A673 (cell line): ENCODE data around the gene SCRT2. TPM values are rescaled to one million over a fixed set of nuclear protein-coding genes. Genes with fewer than 3 reads are reported as not detected.
"Not testable (repeated sequence)": the region's sequence is repeated elsewhere in the genome, so short reads cannot be mapped to it uniquely, and the experiment has no call there.

Experiments
- BruUV-seq: library from RNA; stranded (reverse); fragments of 400-500 nt; replicated peaks from 2 replicates; lab custom pipeline; 2021; lab: Mats Ljungman, UMichigan
- CTCF ChIA-PET: fragments of 300-600 bp; sonication (Branson Sonifier 250); formaldehyde crosslinking; loops from one replicate; lab custom pipeline; 2022; ENCODE audit warnings: antibody characterized with exemption; lab: Charles Lee
- POLR2A ChIA-PET: fragments of 300-600 bp; sonication (Branson Sonifier 250); formaldehyde crosslinking; loops from one replicate; lab custom pipeline; 2022; ENCODE audit warnings: antibody characterized with exemption; ENCODE audit not compliant: low non-redundant PET; lab: Charles Lee
- DNase-seq: peaks from one replicate; pipeline ENCODE4 v3.0.0-alpha.2; 2015; ENCODE audit warnings: low spot score
- H3K27ac ChIP-seq: fragments of 200-600 bp; sonication (generic); 2 replicates; pipeline ENCODE4 v1.5.1; 2016; ENCODE audit warnings: mixed run types, low read depth, mild to moderate bottlenecking, mixed read lengths, antibody characterized with exemption, low read length; ENCODE audit not compliant: poor library complexity, severe bottlenecking
- H3K27me3 ChIP-seq: fragments of 200-600 bp; sonication (generic); replicated peaks from 2 replicates; pipeline ENCODE4 v1.6.1; 2017; ENCODE audit warnings: mixed run types, low read depth, mild to moderate bottlenecking, mixed read lengths, antibody characterized with exemption, low read length; ENCODE audit not compliant: insufficient read depth, poor library complexity
- H3K36me3 ChIP-seq: fragments of 200-600 bp; sonication (generic); 2 replicates; pipeline ENCODE4 v1.6.1; 2016; ENCODE audit warnings: mixed run types, mild to moderate bottlenecking, mixed read lengths, antibody characterized with exemption, low read length; ENCODE audit not compliant: insufficient read depth, poor library complexity, severe bottlenecking
- H3K4me1 ChIP-seq: fragments of 200-600 bp; sonication (generic); 2 replicates; pipeline ENCODE4 v1.6.1; 2017; ENCODE audit warnings: mixed run types, mild to moderate bottlenecking, mixed read lengths, antibody characterized with exemption, low read length; ENCODE audit not compliant: insufficient read depth, poor library complexity, severe bottlenecking
- H3K4me3 ChIP-seq: fragments of 200-600 bp; sonication (generic); 2 replicates; pipeline ENCODE4 v1.5.1; 2016; ENCODE audit warnings: low read depth, mixed run types, mild to moderate bottlenecking, mixed read lengths, low read length; ENCODE audit not compliant: poor library complexity, severe bottlenecking
- H3K9me3 ChIP-seq: fragments of 200-600 bp; sonication (generic); 2 replicates; pipeline ENCODE4 v1.6.1; 2016; ENCODE audit warnings: mixed run types, low read depth, mild to moderate bottlenecking, mixed read lengths, antibody characterized with exemption, low read length; ENCODE audit not compliant: poor library complexity, severe bottlenecking
- EZH2 ChIP-seq: fragments of 200-600 bp; sonication (generic); IDR thresholded peaks from 2 replicates; pipeline ENCODE4 v1.6.1; 2017; ENCODE audit warnings: borderline replicate concordance, low read depth, mild to moderate bottlenecking, mixed read lengths, antibody characterized with exemption, low read length; ENCODE audit not compliant: poor library complexity, severe bottlenecking
- intact Hi-C: fragments of 100-400 bp; cut with micrococcal nuclease; formaldehyde crosslinking; loops from one replicate; pipeline ENCODE4 v1.10.0; 2022; ENCODE audit not compliant: unreplicated experiment
- total RNA-seq: library from RNA; stranded (reverse); gene quantifications from 2 replicates; pipeline ENCODE4 v1.2.3, GENCODE V29; 2021
- TF ChIP-seq, protein P1 (sequence below): fragments of 300-800, 200-600 bp; sonication (generic); conservative IDR thresholded peaks from 2 replicates; pipeline ENCODE4 v1.5.1; 2017; ENCODE audit warnings: low read depth, mild to moderate bottlenecking, antibody characterized with exemption, low read length, moderate library complexity, mixed read lengths

SCRT2 gene
- total RNA-seq, 1 experiment from 2014 or later, result 0.69 TPM

DNA sequence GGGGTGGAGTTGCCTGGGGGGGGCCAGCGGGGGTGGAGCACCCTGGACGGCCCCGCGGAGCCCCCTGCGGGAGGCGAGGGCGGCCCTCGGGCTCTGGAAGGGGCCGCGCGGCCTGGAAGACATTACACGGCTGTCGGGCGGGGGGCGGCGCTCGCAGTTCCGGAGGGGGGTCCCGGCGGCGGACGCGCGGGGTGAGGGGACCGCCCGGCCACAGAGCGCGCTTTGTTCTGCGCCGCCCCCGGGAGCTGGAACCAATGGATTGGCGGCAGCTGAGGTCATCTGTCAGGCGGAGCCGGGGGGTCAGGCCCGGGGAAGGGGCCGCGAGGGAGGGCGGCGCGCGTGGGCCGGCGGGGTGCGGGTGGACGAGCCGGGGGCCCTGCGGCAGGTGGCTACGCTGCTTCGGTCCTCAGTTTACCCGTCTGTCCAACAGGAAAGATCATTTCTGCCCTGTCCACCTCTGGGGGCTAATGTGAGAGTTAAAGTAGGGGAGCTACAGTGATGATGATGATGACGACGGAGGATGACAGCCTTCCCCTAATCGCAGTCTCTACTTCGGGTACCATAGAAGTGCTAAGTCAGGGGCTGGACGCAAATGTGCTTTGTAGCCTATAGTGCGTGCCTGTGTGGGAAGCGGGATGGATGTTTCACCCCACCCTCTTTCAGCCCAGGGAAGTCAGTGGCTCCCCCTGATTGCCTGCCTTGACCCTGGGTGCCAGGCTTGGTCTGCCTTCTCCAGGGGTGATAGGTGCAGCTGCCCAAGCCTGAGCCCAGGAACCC, 33.0 kb downstream of the SCRT2 start:
- H3K4me1 ChIP-seq, result no peaks in the 10 kb centered on the region
- DNase-seq, result peak; percentile 37
- peak overlapping the region; percentile 19 for H3K4me3 ChIP-seq
- TF ChIP-seq, protein P1, sequence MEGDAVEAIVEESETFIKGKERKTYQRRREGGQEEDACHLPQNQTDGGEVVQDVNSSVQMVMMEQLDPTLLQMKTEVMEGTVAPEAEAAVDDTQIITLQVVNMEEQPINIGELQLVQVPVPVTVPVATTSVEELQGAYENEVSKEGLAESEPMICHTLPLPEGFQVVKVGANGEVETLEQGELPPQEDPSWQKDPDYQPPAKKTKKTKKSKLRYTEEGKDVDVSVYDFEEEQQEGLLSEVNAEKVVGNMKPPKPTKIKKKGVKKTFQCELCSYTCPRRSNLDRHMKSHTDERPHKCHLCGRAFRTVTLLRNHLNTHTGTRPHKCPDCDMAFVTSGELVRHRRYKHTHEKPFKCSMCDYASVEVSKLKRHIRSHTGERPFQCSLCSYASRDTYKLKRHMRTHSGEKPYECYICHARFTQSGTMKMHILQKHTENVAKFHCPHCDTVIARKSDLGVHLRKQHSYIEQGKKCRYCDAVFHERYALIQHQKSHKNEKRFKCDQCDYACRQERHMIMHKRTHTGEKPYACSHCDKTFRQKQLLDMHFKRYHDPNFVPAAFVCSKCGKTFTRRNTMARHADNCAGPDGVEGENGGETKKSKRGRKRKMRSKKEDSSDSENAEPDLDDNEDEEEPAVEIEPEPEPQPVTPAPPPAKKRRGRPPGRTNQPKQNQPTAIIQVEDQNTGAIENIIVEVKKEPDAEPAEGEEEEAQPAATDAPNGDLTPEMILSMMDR, result no peak
- no peak for TF ChIP-seq EZH2
- no peaks in the 10 kb centered on the region for H3K27me3 ChIP-seq
- intact Hi-C loops, result loop anchor here (2.0 kb wide), 1 partner anchor 288 kb away; no protein-coding TSS in a partner anchor
- no TSS peak for BruUV-seq
- CTCF ChIA-PET, result no interaction called here
- no peak overlapping the region for H3K27ac ChIP-seq
- H3K36me3 ChIP-seq, result no peaks in the 10 kb centered on the region
- POLR2A ChIA-PET, result no interaction called here
- H3K9me3 ChIP-seq, result no peaks in the 10 kb centered on the region

DNA sequence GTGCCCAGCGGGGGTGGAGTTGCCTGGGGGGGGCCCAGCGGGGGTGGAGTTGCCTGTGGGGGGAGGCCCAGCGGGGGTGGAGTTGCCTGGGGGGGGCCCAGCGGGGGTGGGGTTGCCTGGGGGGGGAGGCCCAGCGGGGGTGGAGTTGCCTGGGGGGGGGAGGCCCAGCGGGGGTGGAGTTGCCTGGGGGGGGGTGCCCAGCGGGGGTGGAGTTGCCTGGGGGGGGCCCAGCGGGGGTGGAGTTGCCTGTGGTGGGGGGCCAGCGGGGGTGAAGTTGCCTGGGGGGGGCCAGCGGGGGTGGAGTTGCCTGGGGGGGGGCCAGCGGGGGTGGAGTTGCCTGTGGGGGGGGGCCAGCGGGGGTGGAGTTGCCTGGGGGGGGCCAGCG, 33.6 kb downstream of the SCRT2 start:
- H3K36me3 ChIP-seq, POLR2A ChIA-PET, DNase-seq, H3K4me3 ChIP-seq, BruUV-seq, H3K4me1 ChIP-seq, CTCF ChIA-PET, H3K27me3 ChIP-seq, H3K9me3 ChIP-seq, H3K27ac ChIP-seq: not testable (repeated sequence)
- intact Hi-C loops, result loop anchor here (2.0 kb wide), 1 partner anchor 287 kb away; no protein-coding TSS in a partner anchor

DNA sequence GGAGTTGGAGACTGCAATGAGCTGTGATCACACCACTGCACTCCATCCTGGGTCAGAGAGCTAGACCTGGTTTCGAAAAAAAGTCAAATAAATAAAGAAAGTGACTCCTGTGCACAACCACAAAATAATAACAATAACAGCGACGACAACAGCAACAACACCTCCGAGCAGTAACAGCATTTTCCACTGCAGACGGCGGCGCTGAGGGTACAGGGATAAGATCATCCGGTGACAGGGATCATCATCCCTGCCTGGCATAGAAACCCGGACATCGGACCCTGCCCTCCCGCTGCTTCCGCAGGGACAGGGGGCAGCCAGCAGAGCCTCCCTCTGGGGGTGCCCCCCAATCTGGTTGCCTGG, 34.1 kb downstream of the SCRT2 start:
- H3K4me1 ChIP-seq, result no peaks in the 10 kb centered on the region
- H3K4me3 ChIP-seq, result no peak overlapping the region
- ChIA-PET POLR2A (no interaction called here), CTCF (no interaction called here)
- no peaks in the 10 kb centered on the region for H3K27me3 ChIP-seq
- intact Hi-C loops, result no loop called here
- H3K36me3 ChIP-seq, result no peaks in the 10 kb centered on the region
- H3K27ac ChIP-seq, result no peak overlapping the region
- TF ChIP-seq, protein P1, result no peak
- TF ChIP-seq EZH2, result no peak
- no TSS peak for BruUV-seq
- no peaks in the 10 kb centered on the region for H3K9me3 ChIP-seq
- DNase-seq, result peak; percentile 65
